ENCODE data around the gene LILRB3. TPM values are rescaled to one million over a fixed set of nuclear protein-coding genes. Genes with fewer than 3 reads are reported as not detected.
A peak's percentile ranks its signal among the peaks of the same experiment; 100 is the strongest.

The LILRB3 gene
- total and polyA plus RNA-seq, 10 donors, result 6.4 to 443 (median 89.9) TPM

- 63 to 76% (median 71%) methylated on average over 13 to 19 of the region's 19 CpGs for WGBS, 5 donors
- Histone ChIP-seq H3K4me3 (peak overlapping the region in 7 of 8 donors; percentile 6 to 62 (median 31)), H3K9me3 (no peaks in the 10 kb centered on the region), H3K4me1 (peaks cover 0 to 55% (median 17%) of the 10 kb centered on the region in 6 donors), H3K27ac (peak overlapping the region; percentile 27 to 77 (median 63)), H3K36me3 (peaks cover 0 to 28% (median 0%) of the 10 kb centered on the region in 6 donors), H3K27me3 (replicated peaks in 1 of 7) (peaks cover 0 to 59% (median 0%) of the 10 kb centered on the region in 7 donors)
- no peak for DNase-seq
- TF ChIP-seq POLR2AphosphoS5 (IDR thresholded peaks at IDR 0.05) (no peak), CTCF (IDR thresholded peaks at IDR 0.05 in 8 of 11, conservative IDR thresholded peaks at IDR 0.05 in 3 of 11) (no peak), POLR2A (IDR thresholded peaks at IDR 0.05) (no peak)
- intact Hi-C loops (cut with DNase I; ENCODE audit: low total_unique reads), result no loop called here
Measured at GRCh38 chr19:54256250-54257115, 33.7 kb upstream of the LILRB3 start.

GRCh38 chr19:54255105-54255775 is 32.4 kb upstream of the LILRB3 start:
- Histone ChIP-seq H3K4me3 (peak overlapping the region in 6 of 8 donors; percentile 6 to 62 (median 36)), H3K4me1 (peaks cover 0 to 59% (median 19%) of the 10 kb centered on the region in 6 donors), H3K27ac (peak overlapping the region in 6 of 8 donors; percentile 11 to 77 (median 63)), H3K27me3 (replicated peaks in 1 of 7) (peaks cover 0 to 59% (median 0%) of the 10 kb centered on the region in 7 donors), H3K36me3 (peaks cover 0 to 28% (median 0%) of the 10 kb centered on the region in 6 donors), H3K9me3 (no peaks in the 10 kb centered on the region)
- TF ChIP-seq POLR2AphosphoS5 (IDR thresholded peaks at IDR 0.05) (peak in 1 of 3 donors; percentile 28), CTCF (IDR thresholded peaks at IDR 0.05 in 8 of 11, conservative IDR thresholded peaks at IDR 0.05 in 3 of 11) (no peak)
- no peak for DNase-seq
- WGBS, 5 donors, result 46 to 75% (median 69%) methylated on average over 17 to 26 of the region's 26 CpGs
- intact Hi-C loops (cut with DNase I; ENCODE audit: low total_unique reads), result no loop called here

GRCh38 chr19:54254195-54254906 is 31.5 kb upstream of the LILRB3 start:
- no peak for DNase-seq
- intact Hi-C loops (cut with DNase I; ENCODE audit: low total_unique reads), result no loop called here
- TF ChIP-seq CTCF (IDR thresholded peaks at IDR 0.05 in 8 of 11, conservative IDR thresholded peaks at IDR 0.05 in 3 of 11), result no peak
- TF ChIP-seq POLR2A (IDR thresholded peaks at IDR 0.05), result no peak
- TF ChIP-seq POLR2AphosphoS5 (IDR thresholded peaks at IDR 0.05), result no peak
- H3K4me3 ChIP-seq, result peak overlapping the region in 1 of 8 donors; percentile 62
- no peaks in the 10 kb centered on the region for H3K9me3 ChIP-seq
- 65 to 80% (median 74%) methylated on average over 11 to 17 of the region's 17 CpGs for WGBS, 5 donors
- peaks cover 0 to 28% (median 0%) of the 10 kb centered on the region in 6 donors for H3K36me3 ChIP-seq
- H3K27me3 ChIP-seq (replicated peaks in 1 of 7), result peaks cover 0 to 59% (median 0%) of the 10 kb centered on the region in 7 donors
- H3K27ac ChIP-seq, result peak overlapping the region in 2 of 8 donors; percentile 14 to 75
- H3K4me1 ChIP-seq, result peaks cover 0 to 65% (median 21%) of the 10 kb centered on the region in 6 donors

Measured in spleen (tissue), 11 donors.